Measurements from ENCODE around the gene PRELP. TPM values are rescaled to one million over a fixed set of nuclear protein-coding genes. Genes with fewer than 3 reads are reported as not detected.

The PRELP gene
- total and polyA plus RNA-seq, 2 donors (not counting 3 experiments of a cell fraction or from before 2014, with no cell fraction given), result 0.01 TPM; not detected in 1

DNA sequence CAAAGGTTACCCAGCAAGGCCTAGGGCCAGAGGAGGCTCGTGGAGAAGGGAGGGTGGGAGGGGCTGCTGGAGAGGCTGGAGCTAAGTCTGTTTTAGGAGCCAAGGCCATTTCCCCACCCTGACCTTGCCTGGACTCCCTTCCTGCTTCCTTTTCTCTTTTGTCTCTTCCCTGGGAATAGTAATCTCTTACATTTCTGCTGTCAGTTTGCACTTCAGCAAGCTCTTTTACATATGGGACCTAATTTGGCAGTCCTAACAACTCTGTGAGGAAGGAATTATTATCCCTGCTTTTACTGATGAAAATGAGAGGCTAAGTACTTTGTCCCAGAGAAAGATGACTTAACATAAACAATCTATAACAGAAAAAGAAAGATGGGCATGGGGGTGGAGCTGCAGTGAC is 32.2 kb downstream of the PRELP start:
- DNase-seq (ENCODE audit: low read depth, low spot score) (no peak), FAIRE-seq (no peak)
- H3K79me2 ChIP-seq (ENCODE audit: control insufficient read depth, insufficient read depth, low read length), result no peaks in the 10 kb centered on the region
- no peaks in the 10 kb centered on the region for H3K9me3 ChIP-seq (replicated peaks; ENCODE audit: control insufficient read depth, insufficient read depth, low read length)
- no peaks in the 10 kb centered on the region for H4K20me1 ChIP-seq (replicated peaks; ENCODE audit: control insufficient read depth, extremely low read depth, insufficient read depth, low read length)
- intact Hi-C loops (cut with micrococcal nuclease), result no loop called here
- H3K4me2 ChIP-seq (ENCODE audit: insufficient read depth, low read length), result no peak overlapping the region
- H3K27ac ChIP-seq (ENCODE audit: insufficient read depth, low read depth, low read length), result no peak overlapping the region
- dilution Hi-C loops (cut with MboI; ENCODE audit: extremely low pct_ligation_motif_present, low sequenced_read_pairs), result no loop called here
- BruUV-seq (replicated peaks), result no TSS peak
- H3K9ac ChIP-seq (replicated peaks; ENCODE audit: extremely low read depth, insufficient read depth, low read length), result no peak overlapping the region
- H3K4me1 ChIP-seq (ENCODE audit: control insufficient read depth, extremely low read depth, insufficient read depth, low read length), result peaks cover 21% of the 10 kb centered on the region
- H3K9me1 ChIP-seq (replicated peaks; ENCODE audit: control insufficient read depth, extremely low read depth, insufficient read depth, low read length), result no peaks in the 10 kb centered on the region
- H3K36me3 ChIP-seq (ENCODE audit: control insufficient read depth in 2 of 2, extremely low read depth in 1 of 2, insufficient read depth in 2 of 2, low read length in 2 of 2), result no peaks in the 10 kb centered on the region
- ChIA-PET CTCF (interaction anchor here (0.9 to 7.4 kb wide), 10 partner anchors 9 to 241 kb away, joined by 3 to 161 read pairs (median 4); partner anchors contain the start of gene ATP2B4), POLR2A (interaction anchor here (1.6 kb wide), 1 partner anchor 185 kb away, joined by 4 read pairs; no protein-coding TSS in a partner anchor)
- H3K27me3 ChIP-seq (ENCODE audit: control insufficient read depth in 2 of 2, insufficient read depth in 2 of 2, low read length in 2 of 2), result peaks cover 0 to 3% of the 10 kb centered on the region in 2 experiments
- TF ChIP-seq, protein P1, sequence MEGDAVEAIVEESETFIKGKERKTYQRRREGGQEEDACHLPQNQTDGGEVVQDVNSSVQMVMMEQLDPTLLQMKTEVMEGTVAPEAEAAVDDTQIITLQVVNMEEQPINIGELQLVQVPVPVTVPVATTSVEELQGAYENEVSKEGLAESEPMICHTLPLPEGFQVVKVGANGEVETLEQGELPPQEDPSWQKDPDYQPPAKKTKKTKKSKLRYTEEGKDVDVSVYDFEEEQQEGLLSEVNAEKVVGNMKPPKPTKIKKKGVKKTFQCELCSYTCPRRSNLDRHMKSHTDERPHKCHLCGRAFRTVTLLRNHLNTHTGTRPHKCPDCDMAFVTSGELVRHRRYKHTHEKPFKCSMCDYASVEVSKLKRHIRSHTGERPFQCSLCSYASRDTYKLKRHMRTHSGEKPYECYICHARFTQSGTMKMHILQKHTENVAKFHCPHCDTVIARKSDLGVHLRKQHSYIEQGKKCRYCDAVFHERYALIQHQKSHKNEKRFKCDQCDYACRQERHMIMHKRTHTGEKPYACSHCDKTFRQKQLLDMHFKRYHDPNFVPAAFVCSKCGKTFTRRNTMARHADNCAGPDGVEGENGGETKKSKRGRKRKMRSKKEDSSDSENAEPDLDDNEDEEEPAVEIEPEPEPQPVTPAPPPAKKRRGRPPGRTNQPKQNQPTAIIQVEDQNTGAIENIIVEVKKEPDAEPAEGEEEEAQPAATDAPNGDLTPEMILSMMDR (IDR thresholded peaks at IDR 0.05; ENCODE audit: extremely low read depth in 1 of 2, insufficient read depth in 1 of 2, low read depth in 1 of 2, low read length in 2 of 2), result no peak
- TF ChIP-seq POLR2A (IDR thresholded peaks at IDR 0.05; ENCODE audit: low read depth, low read length), result no peak
- no peak overlapping the region for H3K4me3 ChIP-seq (replicated peaks in 1 of 3; ENCODE audit: insufficient read depth in 1 of 3, low read depth in 1 of 3, low read length in 3 of 3)
- H2AFZ ChIP-seq (ENCODE audit: low read depth, low read length), result no peak overlapping the region

DNA sequence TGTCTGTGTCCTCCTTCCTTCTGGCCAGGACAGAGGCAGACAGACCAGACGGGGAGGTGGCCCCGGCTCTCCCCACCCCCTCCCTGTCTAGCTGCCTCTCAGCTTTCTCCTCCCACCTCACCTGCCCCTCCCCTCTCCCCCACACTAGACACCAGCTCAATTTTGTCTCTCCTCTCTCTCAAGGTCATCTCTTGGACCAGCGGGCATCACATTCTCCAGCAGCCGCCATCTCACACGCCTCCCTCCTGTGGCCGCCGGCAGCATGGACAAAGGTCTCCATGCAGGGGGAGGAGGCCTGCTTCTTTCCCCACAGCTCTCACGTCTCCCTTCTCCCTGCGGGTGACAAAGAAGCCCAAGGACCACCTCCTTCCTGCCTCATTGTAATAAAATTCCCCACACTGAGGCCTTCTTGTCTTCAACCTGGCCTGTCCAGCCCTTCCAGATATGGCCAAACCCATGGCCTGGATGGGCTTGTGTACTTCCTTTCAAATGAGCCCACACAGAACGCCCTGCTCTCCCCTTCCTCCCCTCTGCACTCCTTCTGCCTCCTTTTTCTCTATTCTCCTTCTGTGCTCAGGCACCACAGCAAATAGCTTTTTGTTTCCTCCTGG is 33.0 kb downstream of the PRELP start:
- H3K4me1 ChIP-seq (ENCODE audit: control insufficient read depth, extremely low read depth, insufficient read depth, low read length), result peaks cover 29% of the 10 kb centered on the region
- H3K9me3 ChIP-seq (replicated peaks; ENCODE audit: control insufficient read depth, insufficient read depth, low read length), result no peaks in the 10 kb centered on the region
- dilution Hi-C loops (cut with MboI; ENCODE audit: extremely low pct_ligation_motif_present, low sequenced_read_pairs), result no loop called here
- DNase-seq (ENCODE audit: low read depth, low spot score) (no peak), FAIRE-seq (no peak)
- H2AFZ ChIP-seq (ENCODE audit: low read depth, low read length), result no peak overlapping the region
- H3K4me3 ChIP-seq (replicated peaks in 1 of 3; ENCODE audit: insufficient read depth in 1 of 3, low read depth in 1 of 3, low read length in 3 of 3), result no peak overlapping the region
- no peak overlapping the region for H3K9ac ChIP-seq (replicated peaks; ENCODE audit: extremely low read depth, insufficient read depth, low read length)
- POLR2A ChIA-PET, result interaction anchor here (0.7 to 1.6 kb wide), 2 partner anchors 39 to 184 kb away, joined by 4 to 8 read pairs; no protein-coding TSS in a partner anchor
- H3K4me2 ChIP-seq (ENCODE audit: insufficient read depth, low read length), result no peak overlapping the region
- intact Hi-C loops (cut with micrococcal nuclease), result no loop called here
- peaks cover 0 to 2% of the 10 kb centered on the region in 2 experiments for H3K27me3 ChIP-seq (ENCODE audit: control insufficient read depth in 2 of 2, insufficient read depth in 2 of 2, low read length in 2 of 2)
- CTCF ChIA-PET, result interaction anchor here (1.2 to 7.4 kb wide), 9 partner anchors 8 to 241 kb away, joined by 3 to 161 read pairs (median 4); partner anchors contain the start of gene ATP2B4
- no peaks in the 10 kb centered on the region for H3K36me3 ChIP-seq (ENCODE audit: control insufficient read depth in 2 of 2, extremely low read depth in 1 of 2, insufficient read depth in 2 of 2, low read length in 2 of 2)
- H3K9me1 ChIP-seq (replicated peaks; ENCODE audit: control insufficient read depth, extremely low read depth, insufficient read depth, low read length), result no peaks in the 10 kb centered on the region
- no peaks in the 10 kb centered on the region for H3K79me2 ChIP-seq (ENCODE audit: control insufficient read depth, insufficient read depth, low read length)
- no peaks in the 10 kb centered on the region for H4K20me1 ChIP-seq (replicated peaks; ENCODE audit: control insufficient read depth, extremely low read depth, insufficient read depth, low read length)
- BruUV-seq (replicated peaks), result no TSS peak
- H3K27ac ChIP-seq (ENCODE audit: insufficient read depth, low read depth, low read length), result no peak overlapping the region
- no peak for TF ChIP-seq MYC (IDR thresholded peaks at IDR 0.05; ENCODE audit: low read depth, low read length)
- TF ChIP-seq GATA2 (IDR thresholded peaks at IDR 0.05; ENCODE audit: insufficient read depth, insufficient read length, low read depth, low read length), result no peak
- TF ChIP-seq FOS (IDR thresholded peaks at IDR 0.05; ENCODE audit: borderline replicate concordance, insufficient read depth, low read length), result no peak
- TF ChIP-seq EZH2 (IDR thresholded peaks at IDR 0.05; ENCODE audit: borderline replicate concordance, low read depth, low read length, severe bottlenecking), result no peak
- TF ChIP-seq, protein P2, sequence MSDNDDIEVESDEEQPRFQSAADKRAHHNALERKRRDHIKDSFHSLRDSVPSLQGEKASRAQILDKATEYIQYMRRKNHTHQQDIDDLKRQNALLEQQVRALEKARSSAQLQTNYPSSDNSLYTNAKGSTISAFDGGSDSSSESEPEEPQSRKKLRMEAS (IDR thresholded peaks at IDR 0.05; ENCODE audit: insufficient read depth, insufficient read length), result no peak
- no peak for TF ChIP-seq POLR2A (IDR thresholded peaks at IDR 0.05; ENCODE audit: low read depth, low read length)
- TF ChIP-seq, protein P1 (IDR thresholded peaks at IDR 0.05; ENCODE audit: extremely low read depth in 1 of 2, insufficient read depth in 1 of 2, low read depth in 1 of 2, low read length in 2 of 2), result no peak
- TF ChIP-seq JUN (IDR thresholded peaks at IDR 0.05; ENCODE audit: borderline replicate concordance, insufficient read depth, insufficient read length, low read depth), result no peak
- no peak for TF ChIP-seq POLR2AphosphoS5 (IDR thresholded peaks at IDR 0.05; ENCODE audit: insufficient read depth, low read depth, low read length)

Data from endothelial cell of umbilical vein (primary cell).